ENCODE results near the gene ST6GALNAC2. TPM values are rescaled to one million over a fixed set of nuclear protein-coding genes. Genes with fewer than 3 reads are reported as not detected.

The ST6GALNAC2 gene
- total RNA-seq, 2 experiments from 2014 or later = 3.4 to 3.9 TPM

Other genes with a start within 250 kb of the ST6GALNAC2 start
- 10 to 100 TPM; 61.6 to 66.1 TPM for gene PRPSAP1, start 231.9 kb downstream of the ST6GALNAC2 start, total RNA-seq
- gene SPHK1, start 201.3 kb downstream of the ST6GALNAC2 start, total RNA-seq = 1 to 10 TPM; 3.4 to 3.9 TPM
- gene UBE2O, start 132.7 kb downstream of the ST6GALNAC2 start, total RNA-seq = 10 to 100 TPM; 31.3 to 31.4 TPM
- not detected for gene AANAT, start 118.3 kb downstream of the ST6GALNAC2 start, total RNA-seq
- gene RHBDF2, start 84.4 kb downstream of the ST6GALNAC2 start, total RNA-seq = 10 to 100 TPM; 65.1 to 67.2 TPM
- under 1 TPM in 1 of 2 experiments, not detected in 1; 0.37 TPM for gene CYGB, start 48.2 kb downstream of the ST6GALNAC2 start, total RNA-seq
- 1 to 10 TPM in 1 of 2 experiments, under 1 TPM in 1; 0.78 to 1.1 TPM for gene PRCD, start 45.8 kb downstream of the ST6GALNAC2 start, total RNA-seq
- not detected for gene ST6GALNAC1, start 57.9 kb upstream of the ST6GALNAC2 start, total RNA-seq
- 10 to 100 TPM; 34.4 to 37.2 TPM for gene MXRA7, start 125.1 kb upstream of the ST6GALNAC2 start, total RNA-seq
- 10 to 100 TPM; 55.0 to 58.9 TPM for gene JMJD6, start 140.7 kb upstream of the ST6GALNAC2 start, total RNA-seq
- 10 to 100 TPM; 51.1 to 54.1 TPM for gene METTL23, start 141.0 kb upstream of the ST6GALNAC2 start, total RNA-seq
- gene SRSF2, start 151.5 kb upstream of the ST6GALNAC2 start, total RNA-seq = 100 to 1,000 TPM; 376 to 384 TPM
- 10 to 100 TPM; 28.5 to 29.1 TPM for gene MFSD11, start 152.3 kb upstream of the ST6GALNAC2 start, total RNA-seq

Data from activated naive CD8-positive, alpha-beta T cell treated with anti-CD3 and anti-CD28 coated beads, Interleukin-2, amount 10 ng/mL, durations not matched to agents 7 days and 5 days (primary cell).